Measurements from ENCODE around the gene IL2RG.

IL2RG gene

DNA sequence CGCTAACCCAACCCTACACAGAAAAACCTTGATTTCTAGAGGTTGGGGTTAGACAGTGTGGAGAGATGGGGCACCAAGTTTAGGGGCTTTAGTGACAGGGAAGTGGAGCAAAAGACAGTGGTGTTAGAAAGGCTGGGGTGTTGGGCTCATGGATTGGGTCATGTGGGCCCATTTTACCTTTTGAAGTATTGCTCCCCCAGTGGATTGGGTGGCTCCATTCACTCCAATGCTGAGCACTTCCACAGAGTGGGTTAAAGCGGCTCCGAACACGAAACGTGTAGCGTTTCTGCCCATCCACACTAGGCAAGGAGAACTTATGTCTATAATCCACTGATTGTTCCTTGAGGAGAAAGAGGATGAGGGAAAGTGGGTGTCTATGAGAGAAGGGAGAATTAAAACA, 2.3 kb downstream of the IL2RG start:
- DNase-seq (ENCODE audit: low read depth in 1 of 2, low spot score in 1 of 2): no peak

DNA sequence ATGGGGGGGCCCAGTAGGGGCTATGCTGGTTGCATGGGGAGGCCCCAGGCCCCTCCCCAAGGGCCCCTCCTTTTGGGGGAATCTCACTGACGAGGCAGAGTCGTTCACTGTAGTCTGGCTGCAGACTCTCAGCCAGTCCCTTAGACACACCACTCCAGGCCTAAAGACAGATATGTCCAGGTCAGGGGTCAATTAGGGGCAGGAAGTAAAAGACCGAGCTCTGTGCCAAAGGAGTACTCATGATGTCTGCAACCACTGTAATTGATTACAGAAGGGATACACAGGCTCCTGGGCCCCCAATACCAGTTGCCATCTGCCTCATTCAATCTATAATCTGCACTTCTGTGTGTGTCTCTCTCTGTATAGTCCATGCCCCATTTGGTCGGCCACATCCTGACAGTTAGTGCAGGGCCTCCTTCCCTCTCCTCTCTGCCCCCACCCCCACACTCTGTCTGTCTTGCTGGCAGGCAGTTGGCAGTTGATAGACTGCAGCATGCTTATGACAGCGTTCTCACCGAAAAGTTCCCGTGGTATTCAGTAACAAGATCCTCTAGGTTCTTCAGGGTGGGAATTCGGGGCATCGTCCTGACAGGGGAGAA, 3.5 kb downstream of the IL2RG start:
- no peak for DNase-seq (ENCODE audit: low read depth in 1 of 2, low spot score in 1 of 2)

DNA sequence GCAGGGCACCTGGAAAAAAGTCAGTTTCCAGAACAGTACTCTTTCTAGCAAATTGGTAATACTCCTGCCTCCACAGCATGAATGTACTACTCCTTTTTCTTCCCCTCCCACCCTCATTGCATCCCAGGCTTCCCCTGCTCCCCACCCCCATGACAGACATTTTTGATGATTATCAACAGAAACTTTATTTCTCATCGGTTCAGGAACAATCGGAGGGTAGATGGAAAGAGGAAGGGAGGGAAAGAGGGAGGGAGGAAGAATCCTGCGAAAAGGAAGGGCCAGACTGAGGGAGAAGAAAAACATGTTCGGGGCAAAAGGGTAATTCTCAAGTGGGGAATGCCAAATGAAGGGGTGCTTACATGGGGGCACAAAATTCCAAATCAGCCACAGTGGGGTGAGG, 4.1 kb downstream of the IL2RG start:
- DNase-seq (ENCODE audit: low read depth in 1 of 2, low spot score in 1 of 2): no peak

DNA sequence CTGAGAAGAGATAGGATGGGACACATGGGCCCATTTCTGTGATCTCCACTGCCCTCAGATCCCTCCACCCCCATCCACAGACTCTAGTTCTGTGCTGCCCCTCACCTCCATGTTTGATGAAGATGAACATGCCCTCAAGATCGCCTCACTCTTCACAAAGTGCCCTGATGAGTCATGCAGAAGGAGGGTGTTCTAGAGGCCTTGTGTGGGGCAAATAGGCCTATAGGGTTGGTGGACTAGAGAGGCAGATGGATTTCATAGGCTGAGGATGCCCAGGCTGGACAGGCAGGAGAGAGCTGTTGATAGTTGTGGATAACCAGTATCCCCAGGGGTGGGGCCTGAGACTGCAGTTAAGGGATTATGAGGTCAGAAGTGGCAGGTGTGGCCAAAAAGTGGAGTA, 5.0 kb downstream of the IL2RG start, which contains the start of gene CXorf65:
Gene CXorf65, minus strand, starts transcription at position 314 of the 400 bp plus-strand sequence. Its CDS starts 184 bp downstream, at position 130.
- no peak for DNase-seq (ENCODE audit: low read depth in 1 of 2, low spot score in 1 of 2)

- no peak for DNase-seq (ENCODE audit: low read depth in 1 of 2, low spot score in 1 of 2)
These were observed 5.7 kb downstream of the IL2RG start for GRCh38 chrX:71105628-71106027.

DNA sequence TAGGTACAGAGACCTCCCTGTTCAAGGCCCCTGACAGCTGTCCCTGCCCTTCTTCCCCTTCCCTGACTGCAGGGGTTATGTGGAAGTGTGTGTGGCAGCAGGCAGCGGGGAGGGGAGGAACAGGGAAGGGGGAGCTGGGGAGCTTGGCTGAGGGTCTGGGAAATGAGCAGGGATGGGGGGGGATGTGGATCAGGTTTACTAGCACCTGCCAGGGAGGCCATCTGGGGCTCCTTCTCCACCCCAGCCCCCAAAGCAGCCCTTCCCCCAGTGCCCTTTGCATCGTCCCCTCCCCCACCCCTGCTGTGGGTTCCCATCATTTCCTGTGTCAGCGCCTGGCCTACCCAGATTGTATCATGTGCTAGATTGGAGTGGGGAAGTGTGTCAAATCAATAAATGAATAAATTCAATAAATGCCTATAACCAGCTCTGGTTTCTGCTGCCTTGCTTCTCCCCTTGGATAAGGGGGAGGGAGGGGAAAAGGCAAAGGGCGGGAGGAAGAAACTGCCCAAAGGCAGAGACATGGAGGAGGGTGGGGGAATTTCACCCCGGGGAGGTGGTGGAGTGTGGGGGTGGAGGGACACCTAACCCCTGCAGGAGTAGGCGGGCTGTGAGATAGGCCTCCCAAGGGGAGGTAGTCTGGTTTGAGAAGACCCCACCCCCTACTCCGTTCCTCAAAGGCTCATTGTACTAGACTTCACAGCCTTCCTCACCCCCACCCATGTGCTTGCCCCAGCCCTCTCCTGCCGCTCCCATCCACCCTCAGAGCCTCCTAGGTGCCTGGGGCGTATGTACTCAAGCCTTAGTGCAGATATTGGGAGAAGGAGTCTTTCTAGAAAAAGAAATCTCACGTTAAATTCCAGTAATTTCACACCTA, 8.0 kb downstream of the IL2RG start:
- no peak for DNase-seq (ENCODE audit: low read depth in 1 of 2, low spot score in 1 of 2)

GRCh38 chrX:71102292-71102691, 9.1 kb downstream of the IL2RG start:
- no peak for DNase-seq (ENCODE audit: low read depth in 1 of 2, low spot score in 1 of 2)

- no peak for DNase-seq (ENCODE audit: low read depth in 1 of 2, low spot score in 1 of 2)
These were observed 10.5 kb downstream of the IL2RG start for GRCh38 chrX:71100581-71101505.

DNA sequence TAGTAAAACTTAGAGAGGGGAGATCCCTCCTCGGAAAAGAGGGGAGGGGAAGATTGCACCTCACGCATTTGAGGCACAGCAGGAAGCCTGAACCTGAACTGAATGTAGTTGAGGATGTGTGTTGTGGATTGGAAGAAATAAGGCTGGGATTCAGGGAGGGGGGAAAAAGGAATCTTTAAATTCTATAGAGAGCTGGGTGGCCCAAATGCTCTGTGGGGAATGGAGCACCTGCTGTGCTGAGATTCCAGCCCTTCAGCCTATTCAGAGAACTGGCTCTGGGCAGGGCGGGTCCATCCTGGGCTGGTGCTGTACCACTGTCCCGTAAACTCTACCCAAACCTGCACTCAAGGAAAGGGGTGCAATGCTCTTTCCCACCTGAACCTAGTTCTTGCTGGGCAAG, 11.6 kb downstream of the IL2RG start:
- no peak for DNase-seq (ENCODE audit: low read depth in 1 of 2, low spot score in 1 of 2)

GRCh38 chrX:71098951-71099506, 12.3 kb downstream of the IL2RG start:
- DNase-seq (ENCODE audit: low read depth in 1 of 2, low spot score in 1 of 2): no peak

- DNase-seq (ENCODE audit: low read depth in 1 of 2, low spot score in 1 of 2): peak in 1 of 2 donors; percentile 55
These were observed 13.1 kb downstream of the IL2RG start for GRCh38 chrX:71098302-71098701.

DNA sequence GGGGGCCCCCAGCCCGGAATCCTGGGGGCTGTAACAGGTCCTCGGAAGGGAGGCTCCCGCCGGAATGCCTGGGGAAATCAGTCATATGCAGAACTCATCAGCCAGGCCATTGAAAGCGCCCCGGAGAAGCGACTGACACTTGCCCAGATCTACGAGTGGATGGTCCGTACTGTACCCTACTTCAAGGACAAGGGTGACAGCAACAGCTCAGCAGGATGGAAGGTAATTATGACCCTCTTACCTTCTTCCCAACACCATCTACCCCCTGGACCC, 14.7 kb downstream of the IL2RG start:
- no peak for DNase-seq (ENCODE audit: low read depth in 1 of 2, low spot score in 1 of 2)

DNA sequence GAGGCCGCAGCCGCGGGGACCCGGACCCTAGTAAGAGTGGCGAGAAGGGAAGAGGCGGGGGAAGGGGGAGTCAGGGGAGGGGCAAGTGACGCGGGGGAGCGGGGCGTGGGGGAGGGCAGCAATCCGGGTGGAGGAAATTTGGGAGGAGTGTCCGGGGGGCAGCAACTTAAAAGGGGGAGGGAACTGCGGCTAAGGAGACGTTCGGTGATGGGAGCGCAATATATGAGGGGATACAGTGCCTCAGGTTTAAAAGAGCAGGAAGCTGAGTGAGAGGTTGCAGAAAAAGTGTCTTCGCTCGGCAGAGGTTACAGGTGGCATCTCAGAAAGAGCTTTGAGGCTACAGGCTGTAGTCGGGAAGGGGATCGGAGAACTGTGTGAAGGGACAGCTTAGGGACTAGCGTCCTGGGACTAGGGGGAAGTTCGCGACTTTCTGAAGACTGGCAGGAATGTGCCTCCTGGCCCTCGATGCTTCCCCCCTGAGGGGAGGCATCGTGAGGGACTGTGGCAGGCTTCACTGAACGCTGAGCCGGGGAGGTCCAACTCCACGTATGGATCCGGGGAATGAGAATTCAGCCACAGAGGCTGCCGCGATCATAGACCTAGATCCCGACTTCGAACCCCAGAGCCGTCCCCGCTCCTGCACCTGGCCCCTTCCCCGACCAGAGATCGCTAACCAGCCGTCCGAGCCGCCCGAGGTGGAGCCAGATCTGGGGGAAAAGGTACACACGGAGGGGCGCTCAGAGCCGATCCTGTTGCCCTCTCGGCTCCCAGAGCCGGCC, 15.2 kb downstream of the IL2RG start:
- no peak for DNase-seq (ENCODE audit: low read depth in 1 of 2, low spot score in 1 of 2)

DNA sequence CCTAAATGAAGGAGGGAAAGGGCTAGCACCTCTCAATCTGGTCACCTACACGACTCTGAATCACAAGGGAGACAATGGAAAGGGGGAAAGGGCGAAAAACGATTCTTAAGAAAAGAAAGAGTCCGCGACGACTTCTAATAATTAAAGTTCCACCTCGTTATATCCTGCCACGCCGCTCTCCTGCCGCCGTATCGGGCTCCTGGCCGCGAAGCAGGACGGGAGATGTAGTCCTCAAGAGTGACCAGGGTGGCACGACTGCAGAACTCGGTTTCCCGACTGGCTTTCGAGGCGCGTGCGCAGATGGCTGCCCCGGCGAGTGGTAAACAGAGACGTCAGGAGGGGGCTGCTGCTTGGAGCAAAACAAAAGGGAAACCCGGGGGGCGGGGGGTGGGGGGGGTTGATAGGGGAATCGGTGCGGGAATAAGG, 15.8 kb downstream of the IL2RG start, which contains the start of gene FOXO4:
Gene FOXO4, plus strand, starts transcription at position 297 of the 426 bp plus-strand sequence. CDS start 678 bp downstream, outside the sequence.
- peak; percentile 64 to 78 for DNase-seq (ENCODE audit: low read depth in 1 of 2, low spot score in 1 of 2)

- DNase-seq (ENCODE audit: low read depth in 1 of 2, low spot score in 1 of 2): no peak
These were observed 16.3 kb downstream of the IL2RG start for GRCh38 chrX:71095033-71095432.

GRCh38 chrX:71091263-71091662, 20.1 kb downstream of the IL2RG start:
- no peak for DNase-seq (ENCODE audit: low read depth in 1 of 2, low spot score in 1 of 2)

- DNase-seq (ENCODE audit: low read depth in 1 of 2, low spot score in 1 of 2): no peak
These were observed 25.5 kb downstream of the IL2RG start for GRCh38 chrX:71085900-71086299.

DNA sequence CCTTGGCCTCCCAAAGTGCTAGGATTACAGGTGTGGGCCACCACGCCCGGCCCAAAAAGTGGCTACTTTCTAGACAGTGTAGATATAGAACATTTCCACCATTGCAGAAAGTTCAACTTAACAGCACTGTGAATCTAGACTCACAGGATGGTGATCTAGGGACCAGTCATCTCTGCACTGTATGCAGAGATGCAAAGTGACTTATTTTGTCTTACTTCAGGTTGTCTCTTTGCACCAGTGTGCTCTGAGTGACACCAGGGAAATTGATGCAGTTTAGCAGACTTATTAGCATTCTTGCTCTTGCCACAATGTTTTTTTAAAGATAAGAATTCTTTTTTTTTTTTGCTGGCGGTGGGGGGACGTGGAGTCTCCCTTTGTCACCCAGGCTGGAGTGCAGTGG, 28.6 kb downstream of the IL2RG start:
- no peak for DNase-seq (ENCODE audit: low read depth in 1 of 2, low spot score in 1 of 2)

- no peak for DNase-seq (ENCODE audit: low read depth in 1 of 2, low spot score in 1 of 2)
These were observed 29.2 kb downstream of the IL2RG start for GRCh38 chrX:71082124-71082647.
